GM21717 (cell line): ENCODE measurements around the gene DDRGK1.

ENCODE experiments used
- ATAC-seq: cut with Tn5 transposase; IDR thresholded peaks from one replicate; pipeline ENCODE4 v1.9.1; 2021; ENCODE audit warnings: mild to moderate bottlenecking, moderate library complexity; ENCODE audit not compliant: unreplicated experiment

Gene DDRGK1

GRCh38 chr20:3204124-3204794 is at the start of gene DDRGK1:
TSS of gene DDRGK1 (minus strand) at chr20:3204682. CDS start at chr20:3204627, 55 bp downstream.
- peak; percentile 70 for ATAC-seq

GRCh38 chr20:3251806-3252205 is 47.3 kb upstream of the DDRGK1 start:
- ATAC-seq = no peak

- no peak for ATAC-seq
Observed at GRCh38 chr20:3250091-3250504, 45.6 kb upstream of the DDRGK1 start.

- no peak for ATAC-seq
Observed at GRCh38 chr20:3248993-3249347, 44.5 kb upstream of the DDRGK1 start.

GRCh38 chr20:3248167-3248992 is 43.9 kb upstream of the DDRGK1 start:
- no peak for ATAC-seq

- ATAC-seq = no peak
Observed at GRCh38 chr20:3247638-3248037, 43.2 kb upstream of the DDRGK1 start.

- no peak for ATAC-seq
Observed at GRCh38 chr20:3246682-3247081, 42.2 kb upstream of the DDRGK1 start.

- no peak for ATAC-seq
Observed at GRCh38 chr20:3245711-3246110, 41.2 kb upstream of the DDRGK1 start.

GRCh38 chr20:3245156-3245555 is 40.7 kb upstream of the DDRGK1 start:
- ATAC-seq = no peak

GRCh38 chr20:3244613-3245012 is 40.1 kb upstream of the DDRGK1 start:
- ATAC-seq = no peak

- ATAC-seq = no peak
Observed at GRCh38 chr20:3243718-3244358, 39.4 kb upstream of the DDRGK1 start.

- no peak for ATAC-seq
Observed at GRCh38 chr20:3242172-3242692, 37.8 kb upstream of the DDRGK1 start.

GRCh38 chr20:3240776-3241363 is 36.4 kb upstream of the DDRGK1 start:
- no peak for ATAC-seq

GRCh38 chr20:3239867-3240775 is 35.6 kb upstream of the DDRGK1 start:
- no peak for ATAC-seq

GRCh38 chr20:3239026-3239866 is 34.8 kb upstream of the DDRGK1 start, which contains the start of gene SLC4A11:
TSS of gene SLC4A11 (minus strand) at chr20:3239190. CDS start at chr20:3239137, 53 bp downstream.
- no peak for ATAC-seq

- no peak for ATAC-seq
Observed at GRCh38 chr20:3238616-3239025, 34.1 kb upstream of the DDRGK1 start.

GRCh38 chr20:3237958-3238615 is 33.6 kb upstream of the DDRGK1 start:
- no peak for ATAC-seq
